Measurements from ENCODE around the gene FRMD5.
A peak's percentile ranks its signal among the peaks of the same experiment; 100 is the strongest.
"Not testable (repeated sequence)": the region's sequence is repeated elsewhere in the genome, so short reads cannot be mapped to it uniquely, and the experiment has no call there.

Gene FRMD5

DNA sequence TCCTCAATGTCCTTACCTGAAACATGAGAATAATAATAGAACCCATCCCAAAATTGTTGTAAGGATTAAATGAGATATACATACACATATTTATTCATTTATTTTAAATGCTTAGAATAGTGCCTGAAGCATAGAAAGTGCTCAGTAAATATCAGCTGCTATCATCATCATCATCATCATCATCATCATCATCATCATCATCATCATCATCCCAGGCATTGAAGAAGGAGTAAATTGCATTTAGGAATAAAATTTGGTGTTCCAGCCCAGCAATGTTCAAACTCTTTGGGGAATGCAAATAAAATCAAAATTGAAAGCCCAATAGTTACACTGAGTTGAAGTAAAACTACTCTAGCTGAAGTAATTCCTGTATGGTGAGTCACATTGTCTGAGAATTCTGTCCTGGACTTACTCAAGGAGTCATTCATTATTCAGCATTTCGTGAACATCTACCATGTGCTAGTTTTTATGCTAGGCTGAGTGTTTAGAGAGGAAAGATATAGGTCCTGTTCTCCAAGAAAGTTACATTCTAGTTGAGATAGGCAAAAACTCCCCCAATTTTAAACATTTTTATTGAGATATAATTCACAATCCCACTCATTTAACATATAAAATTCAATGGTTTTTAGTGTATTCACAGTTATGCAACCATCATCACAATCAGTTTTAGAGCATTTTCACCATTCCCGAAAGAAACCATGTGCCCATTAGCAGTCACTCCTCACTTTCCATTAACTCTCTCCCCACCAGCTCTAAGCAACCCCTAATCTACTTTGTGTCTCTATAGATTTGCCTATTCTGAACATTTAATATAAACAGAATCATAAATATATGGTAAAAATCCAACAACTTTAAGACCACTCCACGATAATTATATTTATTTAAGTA lies 107.2 kb downstream of the FRMD5 start:
- DNase-seq: no peak

DNA sequence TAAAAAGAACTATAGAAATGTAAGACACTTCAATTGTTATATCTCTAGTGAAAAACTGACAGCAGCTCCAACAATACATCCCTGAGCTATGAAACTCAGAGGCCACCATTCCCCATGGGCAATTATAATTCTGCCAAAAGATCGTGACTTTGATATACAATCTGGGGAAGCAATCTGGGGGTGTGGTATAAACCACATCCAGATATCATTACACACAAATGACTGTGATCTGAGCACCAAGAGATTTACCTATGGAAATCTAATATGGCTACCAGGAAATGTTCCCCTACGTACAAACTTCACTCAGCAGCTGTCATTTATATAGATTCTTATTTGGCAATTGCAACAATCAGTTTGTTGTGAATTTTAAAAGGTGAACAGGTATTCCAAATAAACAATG lies 110.3 kb downstream of the FRMD5 start:
- DNase-seq: no peak

- DNase-seq: no peak
Observed at GRCh38 chr15:44084171-44084570, 110.9 kb downstream of the FRMD5 start.

- no peak for DNase-seq
Observed at GRCh38 chr15:44082558-44083157, 112.4 kb downstream of the FRMD5 start.

GRCh38 chr15:44081026-44082013 lies 113.8 kb downstream of the FRMD5 start:
- DNase-seq: no peak

DNA sequence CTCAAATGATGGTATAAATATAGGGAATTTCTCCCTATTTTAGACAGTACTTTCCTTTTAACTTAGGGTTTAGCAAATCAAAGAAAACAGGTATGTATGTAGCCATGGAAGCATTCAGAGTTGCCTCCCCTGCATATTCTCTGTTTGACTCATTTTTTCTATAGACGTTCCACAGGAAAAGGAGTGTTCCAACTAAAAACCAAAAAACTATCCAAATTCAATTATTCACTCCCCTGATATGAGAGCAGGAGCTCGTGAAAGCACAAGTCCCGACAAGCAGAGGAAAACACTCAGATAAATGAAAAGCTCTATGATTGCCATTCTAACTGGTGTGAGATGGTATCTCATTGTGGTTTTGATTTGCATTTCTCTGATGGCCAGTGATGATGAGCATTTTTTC lies 119.5 kb downstream of the FRMD5 start:
- no peak for DNase-seq

GRCh38 chr15:44069489-44069888 lies 125.6 kb downstream of the FRMD5 start:
- DNase-seq: no peak

- DNase-seq: no peak
Observed at GRCh38 chr15:44068347-44068746, 126.7 kb downstream of the FRMD5 start.

DNA sequence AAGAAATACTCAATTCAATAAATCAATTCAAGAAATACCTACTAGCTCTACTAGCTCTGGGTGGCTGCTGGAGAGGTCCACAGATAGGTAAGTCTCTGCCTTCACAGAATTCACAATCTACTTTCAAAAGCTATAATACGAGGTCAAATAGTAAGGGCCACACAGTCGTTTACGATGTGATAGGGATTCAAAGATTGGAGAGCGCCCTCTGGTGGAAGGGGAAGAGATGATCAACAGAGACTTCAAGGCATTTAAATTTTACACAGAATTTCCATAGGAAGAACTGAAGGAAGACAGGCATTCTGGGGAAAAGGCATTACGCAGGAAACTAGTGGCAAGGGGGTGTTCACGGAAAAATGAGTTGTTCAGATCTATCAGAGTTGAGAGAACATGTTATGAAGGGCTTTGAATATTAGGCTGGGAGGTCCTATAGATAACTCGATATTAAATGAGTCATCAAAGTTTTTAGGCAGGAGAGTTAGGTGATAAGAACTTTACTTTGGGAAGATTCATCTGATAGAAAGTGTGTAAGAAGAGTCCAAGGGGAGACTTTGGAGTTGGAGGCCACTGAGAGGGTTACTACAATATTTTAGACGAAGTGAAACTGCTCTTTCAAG lies 128.8 kb downstream of the FRMD5 start:
- DNase-seq: peak; percentile 92

DNA sequence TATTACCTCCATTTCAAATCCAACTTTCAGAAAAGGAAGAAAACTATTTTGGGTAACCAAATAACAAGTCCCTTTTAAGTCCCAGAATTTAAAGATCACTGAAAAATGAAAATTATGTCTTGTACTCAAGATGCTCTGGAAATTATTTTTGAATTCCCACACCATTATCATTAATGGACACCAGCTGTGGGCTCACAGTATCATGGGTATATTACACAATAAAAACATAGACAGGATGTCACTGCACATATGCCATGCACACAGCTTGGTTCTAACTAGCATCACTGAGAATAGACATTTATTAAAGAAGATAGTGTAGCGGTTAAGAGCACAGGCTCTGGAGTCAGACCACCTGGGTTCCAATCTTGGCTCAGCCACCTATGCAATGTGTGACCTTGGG lies 130.4 kb downstream of the FRMD5 start:
- DNase-seq: no peak

DNA sequence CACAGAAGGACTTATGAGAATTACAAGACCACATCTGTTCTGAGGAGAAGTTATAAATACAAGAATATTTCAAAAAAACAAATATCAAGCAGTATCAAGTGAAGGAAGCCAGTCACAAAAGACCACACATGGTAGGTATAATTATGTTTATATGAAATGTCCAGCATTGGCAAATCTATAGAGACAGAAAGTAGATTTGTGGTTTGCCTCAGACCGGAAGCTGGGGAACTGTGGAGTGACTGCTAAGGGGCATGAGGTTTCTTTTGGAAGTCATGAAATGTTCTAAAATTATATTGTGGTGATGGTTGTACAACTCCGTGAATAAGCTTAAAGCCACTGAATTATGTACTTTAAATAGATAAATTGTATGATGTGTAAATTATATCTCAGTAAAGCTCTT lies 136.9 kb downstream of the FRMD5 start:
- DNase-seq: no peak

DNA sequence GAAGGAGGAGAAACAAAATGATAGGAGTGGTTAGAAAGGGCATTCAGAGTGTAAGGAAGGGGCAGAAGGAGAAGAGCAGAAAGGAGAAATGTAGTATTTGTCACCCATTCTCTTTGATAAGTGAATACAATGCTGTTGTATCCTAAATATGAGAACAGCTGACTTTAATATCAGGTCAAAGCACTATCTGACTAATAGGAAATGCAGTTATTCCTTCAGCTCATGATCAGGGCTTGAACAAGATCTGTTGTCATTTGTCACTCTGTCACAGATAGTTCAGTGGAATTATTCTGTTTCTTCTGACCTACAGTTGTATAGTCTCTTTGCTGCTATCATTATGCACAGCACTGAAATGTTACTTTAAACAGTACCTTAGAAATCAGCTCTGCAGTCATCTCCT lies 149.4 kb downstream of the FRMD5 start:
- no peak for DNase-seq

GRCh38 chr15:44045217-44045616 lies 149.9 kb downstream of the FRMD5 start:
- no peak for DNase-seq

DNA sequence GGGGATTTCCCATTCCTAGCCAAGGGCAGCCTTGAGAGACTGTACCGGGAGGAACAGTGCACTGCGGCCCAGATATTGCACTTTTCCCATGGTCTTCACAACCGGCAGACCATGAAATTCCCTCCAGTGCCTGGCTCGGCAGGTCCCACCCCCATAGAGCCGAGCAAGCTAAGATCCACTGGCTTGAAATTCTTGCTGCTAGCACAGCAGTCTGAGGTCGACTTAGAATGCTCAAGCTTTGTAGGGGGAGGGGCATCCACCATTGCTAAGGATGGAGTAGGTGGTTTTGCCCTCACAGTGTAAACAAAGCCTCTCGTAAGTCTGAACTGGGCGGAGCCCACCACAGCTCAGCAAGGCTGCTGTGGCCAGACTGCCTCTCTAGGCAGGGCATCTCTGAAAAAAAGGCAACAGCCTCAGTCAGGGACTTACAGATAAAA lies 156.3 kb downstream of the FRMD5 start:
- peak; percentile 71 for DNase-seq

- DNase-seq: no peak
Observed at GRCh38 chr15:44035781-44036699, 159.0 kb downstream of the FRMD5 start.

DNA sequence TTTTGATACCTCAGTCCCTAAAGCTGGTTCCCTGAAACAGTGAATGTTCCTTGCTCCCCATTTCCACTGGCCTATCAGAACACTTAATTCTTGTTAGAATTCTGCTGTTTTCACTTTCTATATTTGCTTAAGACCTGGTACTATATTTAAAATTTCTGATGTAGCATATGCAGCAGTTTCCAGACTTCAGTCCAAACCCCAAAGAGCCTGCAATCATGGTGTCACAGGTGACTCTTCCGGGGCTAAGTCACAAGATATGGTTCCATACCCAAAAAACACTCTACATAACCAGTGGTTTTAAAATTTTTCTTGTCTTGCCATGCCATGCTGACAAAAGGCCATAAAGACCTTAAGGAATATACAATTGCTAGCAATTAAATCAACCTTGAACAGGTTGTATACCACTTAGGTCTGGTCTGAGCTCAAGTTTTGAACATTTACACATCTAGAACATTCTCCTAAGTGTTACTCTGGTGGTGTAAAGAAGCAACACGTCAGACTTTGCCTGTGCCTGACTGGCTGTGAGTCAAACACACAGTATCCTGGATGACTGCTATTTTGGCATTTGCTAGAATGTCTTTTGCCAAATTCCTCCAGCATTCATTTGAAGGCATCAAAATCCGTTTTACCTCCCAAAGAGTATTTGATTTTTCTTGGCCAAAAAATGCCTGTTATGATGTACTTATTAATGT lies 160.0 kb downstream of the FRMD5 start:
- DNase-seq: no peak

DNA sequence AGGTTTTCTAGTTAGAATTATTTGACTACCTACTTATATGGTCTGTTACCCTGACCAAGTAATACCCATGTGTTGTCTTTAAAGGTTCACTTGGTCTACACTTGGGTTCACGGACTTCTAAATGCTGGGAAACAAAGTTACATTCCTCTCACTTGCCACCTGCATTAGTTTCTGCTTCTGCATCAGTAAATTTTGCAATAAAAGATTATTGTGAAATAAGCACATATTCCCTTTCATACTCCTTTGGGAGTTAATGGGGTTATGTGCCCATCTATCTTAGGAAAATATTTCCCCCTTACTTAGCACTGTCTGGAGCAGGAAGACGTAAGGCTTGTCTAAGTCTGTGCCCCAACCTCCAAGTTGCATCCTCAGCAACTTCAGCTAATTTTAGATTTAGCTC lies 160.7 kb downstream of the FRMD5 start:
- no peak for DNase-seq

DNA sequence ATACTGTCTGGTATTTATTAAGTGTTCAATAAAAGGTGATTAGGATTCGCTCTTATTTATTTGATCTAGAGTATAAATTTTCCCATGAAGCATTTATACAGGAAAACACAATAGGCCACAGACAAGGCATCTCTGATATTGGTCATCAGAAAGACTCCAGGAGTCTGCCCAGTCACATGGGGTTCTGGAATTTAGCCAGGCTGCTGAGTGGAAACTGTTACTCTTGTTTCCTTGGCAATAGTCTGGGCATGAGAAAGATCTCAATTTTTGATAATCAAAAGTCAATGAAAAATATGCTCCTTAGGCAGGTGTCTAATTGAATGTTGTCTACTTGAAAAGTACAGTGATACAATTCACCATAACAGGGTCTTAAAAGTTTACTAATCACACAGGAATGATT lies 161.2 kb downstream of the FRMD5 start:
- peak; percentile 62 for DNase-seq

DNA sequence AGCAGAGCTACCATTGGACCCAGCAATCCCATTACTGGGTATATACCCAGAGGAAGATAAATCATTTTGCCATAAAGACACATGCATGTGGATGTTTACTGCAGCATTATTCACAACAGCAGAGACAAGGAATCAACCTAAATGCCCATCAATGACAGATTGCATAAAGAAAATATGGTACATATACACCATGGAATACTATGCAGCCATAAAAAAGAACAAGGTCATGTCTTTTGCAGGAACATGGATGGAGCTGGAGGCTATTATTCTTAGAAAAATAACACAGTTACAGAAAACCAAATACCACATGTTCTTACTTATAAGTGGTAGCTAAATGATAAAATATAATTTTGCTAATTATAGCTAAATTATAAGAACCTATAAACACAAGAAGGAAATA lies 162.3 kb downstream of the FRMD5 start:
- DNase-seq: not testable (repeated sequence)

GRCh38 chr15:44029940-44030568 lies 165.0 kb downstream of the FRMD5 start:
- no peak for DNase-seq

DNA sequence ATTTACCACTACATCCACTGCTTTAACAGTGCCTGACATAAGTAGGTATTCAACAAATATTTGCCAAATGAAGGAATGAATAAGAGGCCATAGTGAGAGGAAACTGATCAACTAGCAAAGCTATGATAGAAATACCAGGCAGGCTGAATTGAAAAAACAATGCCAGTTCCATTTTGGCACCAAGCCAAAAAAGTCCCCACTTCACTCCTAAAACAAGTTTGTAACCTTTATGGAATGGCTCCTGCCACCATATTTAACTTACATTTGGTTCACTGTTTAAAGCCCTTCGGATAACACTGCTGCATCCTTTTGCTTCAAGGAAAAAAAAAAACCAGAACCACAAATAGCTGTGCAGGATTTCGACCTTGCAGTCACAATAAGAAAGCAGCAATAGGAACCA lies 166.1 kb downstream of the FRMD5 start:
- peak; percentile 19 for DNase-seq

Measured in hematopoietic multipotent progenitor cell treated with erythropoietin and hydrocortisone succinate and interleukin-3 and kit ligand, for 6 days (in vitro differentiated cells).